Sigmoid colon (tissue), 4 donors: Measurements from ENCODE around the gene SPINK5.

Experiments used
- EP300 ChIP-seq, 4 donors: sonication (generic); formaldehyde crosslinking; IDR thresholded peaks; one replicate each; pipeline ENCODE4 v1.6.1; 2017; ENCODE audit warnings: antibody characterized with exemption in 4 of 4
- POLR2A ChIP-seq, 2 donors: fragments of 450-650 bp; IDR thresholded peaks; one replicate each; pipeline ENCODE4 v1.6.1; 2016; ENCODE audit warnings: antibody characterized with exemption in 2 of 2, mild to moderate bottlenecking in 2 of 2, moderate library complexity in 2 of 2
- TF ChIP-seq, protein P1 (sequence below), 4 experiments: fragments of 450-650 bp in 3 of 4; fragments of 200-600 bp in 1 of 4; IDR thresholded peaks; one replicate each; pipeline ENCODE4 v1.5.1; 2016 to 2019; ENCODE audit warnings: antibody characterized with exemption in 4 of 4, mild to moderate bottlenecking in 3 of 4, moderate library complexity in 2 of 4

DNA sequence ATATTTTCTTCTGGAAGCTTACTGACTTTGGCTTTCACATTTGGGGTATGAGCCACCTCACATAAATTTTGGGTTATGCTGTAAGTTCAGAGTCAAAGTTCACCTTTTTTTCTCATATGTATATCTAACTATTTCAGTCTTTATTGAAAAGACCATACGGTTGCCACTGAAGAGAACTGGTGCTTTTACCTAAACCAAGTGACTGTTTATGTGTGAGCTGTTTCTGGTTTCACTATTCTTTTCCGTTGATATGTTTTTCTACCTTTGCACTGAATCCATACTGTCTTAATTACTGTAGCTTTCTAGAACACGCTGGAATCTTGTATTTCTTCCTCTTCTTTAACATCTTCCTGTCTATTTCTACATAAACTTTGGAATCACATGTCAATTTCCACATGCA lies 36.3 kb upstream of the SPINK5 start:
- TF ChIP-seq, protein P1, sequence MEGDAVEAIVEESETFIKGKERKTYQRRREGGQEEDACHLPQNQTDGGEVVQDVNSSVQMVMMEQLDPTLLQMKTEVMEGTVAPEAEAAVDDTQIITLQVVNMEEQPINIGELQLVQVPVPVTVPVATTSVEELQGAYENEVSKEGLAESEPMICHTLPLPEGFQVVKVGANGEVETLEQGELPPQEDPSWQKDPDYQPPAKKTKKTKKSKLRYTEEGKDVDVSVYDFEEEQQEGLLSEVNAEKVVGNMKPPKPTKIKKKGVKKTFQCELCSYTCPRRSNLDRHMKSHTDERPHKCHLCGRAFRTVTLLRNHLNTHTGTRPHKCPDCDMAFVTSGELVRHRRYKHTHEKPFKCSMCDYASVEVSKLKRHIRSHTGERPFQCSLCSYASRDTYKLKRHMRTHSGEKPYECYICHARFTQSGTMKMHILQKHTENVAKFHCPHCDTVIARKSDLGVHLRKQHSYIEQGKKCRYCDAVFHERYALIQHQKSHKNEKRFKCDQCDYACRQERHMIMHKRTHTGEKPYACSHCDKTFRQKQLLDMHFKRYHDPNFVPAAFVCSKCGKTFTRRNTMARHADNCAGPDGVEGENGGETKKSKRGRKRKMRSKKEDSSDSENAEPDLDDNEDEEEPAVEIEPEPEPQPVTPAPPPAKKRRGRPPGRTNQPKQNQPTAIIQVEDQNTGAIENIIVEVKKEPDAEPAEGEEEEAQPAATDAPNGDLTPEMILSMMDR (IDR thresholded peaks at IDR 0.05) = no peak
- no peak for TF ChIP-seq POLR2A (IDR thresholded peaks at IDR 0.05)
- TF ChIP-seq EP300 (IDR thresholded peaks at IDR 0.05) = no peak
